HepG2 (cell line): Measurements from ENCODE around the gene RBBP5. TPM values are rescaled to one million over a fixed set of nuclear protein-coding genes. Genes with fewer than 3 reads are reported as not detected.

ENCODE experiments used
- ATAC-seq: fragments of 200-7000 bp; cut with Tn5 transposase; 3 replicates; pipeline ENCODE4 v1.9.1; 2020; ENCODE audit warnings: mild to moderate bottlenecking, moderate library complexity
- BruUV-seq: library from RNA; stranded (reverse); fragments of 400-500 nt; replicated peaks from 2 replicates; lab custom pipeline; 2021; lab: Mats Ljungman, UMichigan
- CTCF ChIA-PET: fragments of 300-600 bp; formaldehyde crosslinking; extraction: SDS; loops from one replicate; lab custom pipeline; 2021; ENCODE audit warnings: low total read pairs, inconsistent platforms, low intra/inter-chr PET ratio; lab: Yijun Ruan, JAX
- POLR2A ChIA-PET: fragments of 350-600 bp; sonication (Branson Sonifier 250); formaldehyde crosslinking; loops from one replicate; lab custom pipeline; 2020; ENCODE audit warnings: antibody characterized with exemption, inconsistent platforms; lab: Yijun Ruan, JAX
- DNase-seq: peaks from one replicate; pipeline ENCODE4 v3.0.0-alpha.2; 2015; ENCODE audit warnings: low spot score
- FAIRE-seq: peaks from 3 replicates; lab custom pipeline; 2011; peaks lifted over from hg19 to GRCh38; lab: Jason Lieb, UNC
- H2AFZ ChIP-seq: one replicate; pipeline ENCODE4 v1.6.1; 2011; ENCODE audit warnings: low read length, inconsistent platforms
- H3K27ac ChIP-seq: fragments of 300-600 bp; 3 replicates; pipeline ENCODE4 v1.8.0; 2011; ENCODE audit warnings: mixed run types, mild to moderate bottlenecking, mixed read lengths, low read length, inconsistent platforms; ENCODE audit not compliant: insufficient read depth; ENCODE audit errors: extremely low read length
- H3K27me3 ChIP-seq, 2 experiments: fragments of 200-600 bp in 1 of 2; 2 replicates in 1 of 2; 3 replicates in 1 of 2; pipeline versions ENCODE4 v1.6.0 to v1.8.0; 2011; ENCODE audit warnings: low read length in 2 of 2, mild to moderate bottlenecking in 2 of 2, moderate library complexity in 2 of 2, inconsistent platforms in 1 of 2; ENCODE audit not compliant: insufficient read depth in 2 of 2, control insufficient read depth in 1 of 2
- H3K36me3 ChIP-seq, 2 experiments: fragments of 200-600 bp in 1 of 2; replicated peaks in 1 of 2; 2 replicates in 1 of 2; 3 replicates in 1 of 2; pipeline versions ENCODE4 v1.5.1 to v1.8.0; 2011; ENCODE audit warnings: low read length in 2 of 2, inconsistent platforms in 1 of 2; ENCODE audit not compliant: insufficient read depth in 2 of 2, control insufficient read depth in 1 of 2
- H3K4me1 ChIP-seq: 2 replicates; pipeline ENCODE4 v1.5.1; 2012; ENCODE audit warnings: low read length, inconsistent platforms; ENCODE audit not compliant: insufficient read depth
- H3K4me2 ChIP-seq: 2 replicates; pipeline ENCODE4 v1.6.0; 2011; ENCODE audit warnings: low read depth, low read length, inconsistent platforms
- H3K4me3 ChIP-seq, 3 experiments: fragments of 200-600 bp in 1 of 3; sonication (generic), shearing (Covaris generic) in 1 of 3; replicated peaks in 1 of 3; 2 replicates each; pipeline ENCODE4 v1.5.1; 2011 to 2016; ENCODE audit warnings: low read length in 3 of 3, inconsistent platforms in 2 of 3, low read depth in 2 of 3, mild to moderate bottlenecking in 2 of 3, control low read depth in 1 of 3, mixed read lengths in 1 of 3; ENCODE audit not compliant: insufficient read depth in 1 of 3
- H3K79me2 ChIP-seq: one replicate; pipeline ENCODE4 v1.6.1; 2011; ENCODE audit warnings: low read length, inconsistent platforms; ENCODE audit not compliant: insufficient read depth
- H3K9ac ChIP-seq: 2 replicates; pipeline ENCODE4 v1.6.0; 2011; ENCODE audit warnings: mild to moderate bottlenecking, low read depth, low read length, inconsistent platforms; ENCODE audit not compliant: insufficient read depth
- H3K9me3 ChIP-seq: 2 replicates; pipeline ENCODE4 v1.5.1; 2012; ENCODE audit warnings: mild to moderate bottlenecking, low read length
- H4K20me1 ChIP-seq: 2 replicates; pipeline ENCODE4 v1.6.0; 2011; ENCODE audit warnings: inconsistent platforms, mild to moderate bottlenecking, low read length, moderate library complexity; ENCODE audit not compliant: insufficient read depth
- NPAS2 ChIP-seq: sonication (generic); formaldehyde crosslinking; IDR thresholded peaks from 2 replicates; pipeline ENCODE4 v1.8.0; 2022; ENCODE audit warnings: mild to moderate bottlenecking, missing genetic modification reagents, borderline replicate concordance
- PAF1 ChIP-seq: IDR thresholded peaks from 2 replicates; pipeline ENCODE4 v1.6.1; 2016; ENCODE audit warnings: missing genetic modification reagents, missing compliant biosample characterization
- STAT5B ChIP-seq: sonication (generic); formaldehyde crosslinking; IDR thresholded peaks from 2 replicates; pipeline ENCODE4 v1.4.0; 2020; ENCODE audit warnings: missing genetic modification reagents
- TEAD3 ChIP-seq: optimal IDR thresholded peaks from 2 replicates; pipeline ENCODE3; 2016; ENCODE audit warnings: borderline replicate concordance
- U2AF2 ChIP-seq: fragments of 200-400 bp; formaldehyde crosslinking; IDR thresholded peaks from 2 replicates; pipeline ENCODE4 v1.6.1; 2017; ENCODE audit warnings: low read depth, mild to moderate bottlenecking, low read length
- ZNF33B ChIP-seq: sonication (generic); formaldehyde crosslinking; IDR thresholded peaks from 2 replicates; pipeline ENCODE4 v1.5.1; 2020; ENCODE audit warnings: mild to moderate bottlenecking, missing genetic modification reagents
- ZNF75D ChIP-seq: sonication (generic); formaldehyde crosslinking; IDR thresholded peaks from 2 replicates; pipeline ENCODE4 v1.8.1; 2023; ENCODE audit warnings: missing genetic modification reagents, mild to moderate bottlenecking, borderline replicate concordance
- WGBS: methylation state at CpG from one replicate; pipeline ENCODE4 v1.1.6; 2017; ENCODE audit warnings: low lambda C conversion rate; 5-methylcytosine and 5-hydroxymethylcytosine counted together
- in situ Hi-C: cut with HindIII; loops from 2 replicates; pipeline ENCODE4 v1.10.0; 2017; ENCODE audit warnings: low pct_unique_long_range_greater_than_20kb; ENCODE audit not compliant: extremely low pct_ligation_motif_present
- intact Hi-C: fragments of 100-400 bp; cut with micrococcal nuclease; formaldehyde crosslinking; loops from one replicate; pipeline ENCODE4 v1.10.0; 2022; ENCODE audit not compliant: unreplicated experiment
- polyA plus RNA-seq, 8 experiments: library from polyadenylated mRNA; depleted of rRNA in 3 of 8; stranded (reverse) in 7 of 8; unstranded in 1 of 8; fragments of >200 nt; fragmentation: Illumina TruSeq in 4 of 8; extraction: Trizol in 4 of 8; gene quantifications; 2 replicates each; pipeline versions ENCODE4 v1.2.1 to v1.2.3, GENCODE V29; 2011 to 2016; ENCODE audit warnings: low read depth in 4 of 8, missing spikeins in 1 of 8, mixed read lengths in 1 of 8; ENCODE audit not compliant: insufficient read depth in 1 of 8
- total RNA-seq, 5 experiments: library from RNA; depleted of rRNA; stranded (reverse); fragments of >200 nt; fragmentation: Illumina TruSeq; extraction: Trizol; gene quantifications; 2 replicates each; pipeline ENCODE4 v1.2.3, GENCODE V29; 2016; ENCODE audit warnings: low read depth in 1 of 5
- TF ChIP-seq, protein P1 (sequence below): sonication (generic); formaldehyde crosslinking; IDR thresholded peaks from 2 replicates; pipeline ENCODE4 v1.5.0; 2020; ENCODE audit warnings: missing genetic modification reagents

Gene RBBP5
- total and polyA plus RNA-seq, 2 of the 13 experiments (the other 11 are each of a cell fraction or from before 2014, with no cell fraction given), result 6.6 to 17.1 TPM

GRCh38 chr1:205147191-205147835 is 25.5 kb upstream of the RBBP5 start (continued):
- TF ChIP-seq ZNF33B (CRISPR knock-in tag), result no peak
- TF ChIP-seq ZNF75D, result no peak
- TF ChIP-seq PAF1, result no peak
- TF ChIP-seq U2AF2, result no peak
- TF ChIP-seq NPAS2, result no peak
- TF ChIP-seq, protein P1, sequence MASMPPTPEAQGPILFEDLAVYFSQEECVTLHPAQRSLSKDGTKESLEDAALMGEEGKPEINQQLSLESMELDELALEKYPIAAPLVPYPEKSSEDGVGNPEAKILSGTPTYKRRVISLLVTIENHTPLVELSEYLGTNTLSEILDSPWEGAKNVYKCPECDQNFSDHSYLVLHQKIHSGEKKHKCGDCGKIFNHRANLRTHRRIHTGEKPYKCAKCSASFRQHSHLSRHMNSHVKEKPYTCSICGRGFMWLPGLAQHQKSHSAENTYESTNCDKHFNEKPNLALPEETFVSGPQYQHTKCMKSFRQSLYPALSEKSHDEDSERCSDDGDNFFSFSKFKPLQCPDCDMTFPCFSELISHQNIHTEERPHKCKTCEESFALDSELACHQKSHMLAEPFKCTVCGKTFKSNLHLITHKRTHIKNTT (CRISPR knock-in tag), result no peak

DNA sequence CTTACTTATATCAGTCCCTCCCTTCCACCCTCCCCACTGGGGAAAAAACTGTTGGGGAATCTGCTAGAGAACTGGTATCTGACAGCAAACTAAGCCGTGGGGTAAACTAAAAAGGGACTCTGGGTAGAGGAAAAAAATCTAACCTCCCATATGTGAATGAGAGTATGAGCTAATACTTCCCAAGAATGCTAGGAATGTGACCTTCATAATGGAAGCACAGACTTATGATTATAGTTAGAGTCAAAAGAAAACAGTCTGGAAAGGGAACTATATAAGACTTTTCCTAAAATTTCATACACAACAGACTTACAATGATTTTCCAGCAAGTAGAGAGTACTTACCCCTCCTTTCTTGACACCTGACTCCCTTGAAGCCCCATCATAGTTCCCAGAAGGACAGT is 23.0 kb upstream of the RBBP5 start:
- 12% methylated on average over 1 of the region's 1 CpG for WGBS
- in situ Hi-C loops (no loop called here), intact Hi-C loops (loop anchor here (5.0 kb wide), 1 partner anchor 157 kb away; no protein-coding TSS in a partner anchor)
- Histone ChIP-seq H3K4me2 (no peak overlapping the region), H3K4me1 (peaks cover 25% of the 10 kb centered on the region), H3K27me3 (no peaks in the 10 kb centered on the region), H3K79me2 (no peaks in the 10 kb centered on the region), H4K20me1 (no peaks in the 10 kb centered on the region), H3K4me3 (no peak overlapping the region), H3K9ac (no peak overlapping the region), H3K9me3 (no peaks in the 10 kb centered on the region), H3K27ac (no peak overlapping the region), H2AFZ (no peak overlapping the region), H3K36me3 (peaks cover 2 to 13% of the 10 kb centered on the region in 2 experiments; a peak in 3 of 5 replicates)
- POLR2A ChIA-PET, result no interaction called here
- DNase-seq, result peak; percentile 46
- CTCF ChIA-PET, result no interaction called here
- ATAC-seq, result peak; percentile 60
- TF ChIP-seq TEAD3 (CRISPR knock-in tag) (peak; percentile 91), STAT5B (CRISPR knock-in tag) (no peak)
- FAIRE-seq, result no peak
- BruUV-seq, result no TSS peak
